Stimulated activated CD8-positive, alpha-beta memory T cell treated with anti-CD3 and anti-CD28 coated beads, Interleukin-7, amount 100 ng/mL, for 1 hour (primary cell): ENCODE measurements around the gene TDRD10.
A peak's percentile ranks its signal among the peaks of the same experiment; 100 is the strongest.

Experiments used
- DNase-seq, 2 donors: peaks; one replicate each; pipeline ENCODE4 v3.0.0-alpha.2; 2020; ENCODE audit warnings: low read depth in 2 of 2

TDRD10 gene

DNA sequence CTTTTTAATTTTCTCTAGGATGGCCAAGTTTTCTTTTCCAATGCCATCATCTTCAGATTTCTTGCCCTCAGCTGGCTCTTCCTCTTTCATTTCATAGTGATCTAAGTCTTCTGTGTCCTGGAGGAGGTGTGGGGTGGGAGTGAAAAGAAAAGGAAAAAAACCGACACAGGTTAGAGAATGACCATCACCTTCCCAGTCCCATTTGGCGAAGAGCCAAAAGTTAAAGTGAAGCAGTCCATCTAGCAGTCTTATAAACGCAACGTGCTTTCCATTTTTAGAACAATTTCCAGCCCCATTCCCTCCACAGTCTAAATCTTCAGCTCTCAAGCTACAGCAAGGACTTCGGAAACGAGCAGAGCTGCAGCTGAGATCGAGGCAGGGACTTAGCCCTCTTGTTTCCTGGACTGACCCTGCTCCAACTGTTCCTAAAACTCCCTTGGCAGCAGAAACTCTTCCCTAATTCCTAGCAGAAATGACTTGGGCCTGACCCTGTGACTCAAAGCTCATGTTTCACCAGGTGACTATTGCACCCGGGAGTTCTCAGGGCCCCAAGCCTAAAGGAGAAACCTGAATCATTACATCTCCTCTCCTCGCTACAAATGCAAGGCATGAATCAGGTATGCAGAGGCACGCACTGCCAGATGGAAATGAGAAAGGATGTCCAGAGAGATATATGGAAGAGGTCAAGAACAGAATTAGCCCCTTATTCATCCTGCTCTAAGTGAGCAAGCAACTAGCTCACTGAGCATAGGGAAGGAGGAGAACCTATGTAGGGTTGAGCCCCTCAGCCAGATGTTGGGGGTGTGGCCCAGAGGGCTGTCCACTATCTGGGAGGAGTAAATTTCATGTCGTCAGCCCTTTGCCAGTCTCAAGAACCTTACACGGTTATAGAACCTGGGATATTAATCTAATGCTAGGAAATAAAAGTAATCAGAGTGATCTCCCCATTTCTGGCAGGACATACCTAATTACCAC is 51.3 kb downstream of the TDRD10 start:
- no peak for DNase-seq

DNA sequence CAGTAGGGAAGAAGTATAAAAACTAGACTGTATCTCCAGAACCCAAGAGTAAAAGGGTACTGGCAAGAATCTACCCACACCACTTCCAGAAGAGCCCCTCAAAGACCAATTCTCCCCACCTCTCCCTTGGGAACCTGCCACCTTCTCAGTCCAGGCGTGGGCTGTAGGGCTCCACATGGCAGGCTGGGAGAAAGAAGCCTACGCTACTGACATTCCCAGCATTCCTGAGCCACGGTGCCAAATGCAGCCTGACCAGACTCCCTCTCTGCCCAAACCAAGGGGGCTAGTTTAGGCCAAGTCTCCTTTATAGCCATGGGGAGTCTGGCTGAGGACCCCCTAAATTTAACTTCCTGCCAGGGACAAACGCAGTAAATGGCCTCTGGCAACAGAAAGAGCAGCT is 54.4 kb downstream of the TDRD10 start:
- no peak for DNase-seq

DNA sequence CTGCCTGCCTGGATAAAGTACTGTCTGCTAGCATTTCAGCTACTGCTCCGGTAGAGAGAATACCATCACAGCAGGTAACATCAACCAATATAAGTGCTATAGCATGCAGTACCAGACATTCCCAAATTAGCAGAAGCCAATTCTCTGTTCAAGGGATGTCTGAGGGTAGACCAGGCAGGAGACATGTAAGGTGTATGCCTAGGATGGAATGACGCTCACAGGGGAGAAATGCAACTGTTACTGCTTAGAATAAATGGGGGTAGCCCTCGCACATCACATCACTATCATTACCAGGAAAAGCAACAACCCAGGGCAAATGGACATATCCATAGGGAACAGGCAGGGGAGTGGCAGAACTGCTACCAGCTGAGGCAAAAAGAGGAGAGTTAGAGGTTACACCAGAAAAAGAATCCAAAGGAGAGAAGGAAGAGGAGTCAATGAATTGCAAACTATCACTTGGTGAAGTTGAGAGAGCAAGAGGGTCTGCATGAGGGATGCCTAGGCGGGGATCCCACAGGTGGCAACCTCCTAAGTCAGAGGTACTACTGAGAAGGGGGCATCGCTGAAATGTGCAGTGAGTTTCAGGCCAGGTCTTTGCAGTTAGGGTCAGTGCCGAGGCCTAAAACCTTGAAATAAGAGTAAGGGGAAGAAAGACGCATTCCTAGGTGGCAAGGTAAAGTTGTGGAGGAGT is 55.4 kb downstream of the TDRD10 start:
- DNase-seq: no peak

DNA sequence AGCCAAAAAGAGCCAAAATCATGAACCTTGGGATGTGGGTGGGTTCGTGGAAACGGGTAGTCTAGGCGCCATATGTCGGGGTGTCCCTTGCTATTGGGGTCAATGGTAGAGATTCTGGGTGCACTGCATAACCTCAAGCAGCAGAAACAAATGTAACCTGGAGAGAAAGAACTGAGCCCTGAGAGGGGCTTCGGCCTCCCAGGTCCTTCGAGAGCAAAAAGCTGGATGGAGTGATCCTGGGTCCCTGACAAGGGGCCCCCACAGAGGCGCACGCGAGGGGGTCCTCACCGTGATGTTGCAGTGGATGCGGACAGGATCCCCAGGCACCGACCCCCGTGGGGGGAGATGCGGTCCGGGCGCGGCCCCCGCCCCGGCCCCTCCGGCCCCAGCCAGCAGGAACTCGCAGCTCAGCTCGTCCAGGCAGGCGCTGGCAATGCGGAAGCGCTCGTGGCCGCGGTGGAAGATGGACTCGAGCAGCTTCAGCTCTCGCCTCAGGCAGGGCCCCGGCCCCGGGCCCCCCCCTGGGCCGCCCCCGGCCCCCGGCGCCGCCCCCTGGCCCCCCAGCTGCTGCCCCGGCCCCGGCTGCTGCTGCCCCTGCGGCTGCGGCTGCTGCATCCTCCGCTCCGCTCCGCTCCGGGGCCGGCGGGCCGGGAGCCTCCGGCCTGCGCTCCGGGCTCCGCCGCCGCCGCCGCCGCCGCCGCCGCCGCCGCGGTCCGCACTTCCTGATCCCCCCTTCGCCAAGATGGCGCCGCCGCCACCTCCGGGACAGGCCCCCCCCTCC is 56.1 kb downstream of the TDRD10 start, which contains the start of gene UBE2Q1:
Gene UBE2Q1, minus strand, starts transcription at position 724 of the 781 bp plus-strand sequence. Its CDS starts 109 bp downstream, at position 615.
- peak; percentile 11 to 14 for DNase-seq

DNA sequence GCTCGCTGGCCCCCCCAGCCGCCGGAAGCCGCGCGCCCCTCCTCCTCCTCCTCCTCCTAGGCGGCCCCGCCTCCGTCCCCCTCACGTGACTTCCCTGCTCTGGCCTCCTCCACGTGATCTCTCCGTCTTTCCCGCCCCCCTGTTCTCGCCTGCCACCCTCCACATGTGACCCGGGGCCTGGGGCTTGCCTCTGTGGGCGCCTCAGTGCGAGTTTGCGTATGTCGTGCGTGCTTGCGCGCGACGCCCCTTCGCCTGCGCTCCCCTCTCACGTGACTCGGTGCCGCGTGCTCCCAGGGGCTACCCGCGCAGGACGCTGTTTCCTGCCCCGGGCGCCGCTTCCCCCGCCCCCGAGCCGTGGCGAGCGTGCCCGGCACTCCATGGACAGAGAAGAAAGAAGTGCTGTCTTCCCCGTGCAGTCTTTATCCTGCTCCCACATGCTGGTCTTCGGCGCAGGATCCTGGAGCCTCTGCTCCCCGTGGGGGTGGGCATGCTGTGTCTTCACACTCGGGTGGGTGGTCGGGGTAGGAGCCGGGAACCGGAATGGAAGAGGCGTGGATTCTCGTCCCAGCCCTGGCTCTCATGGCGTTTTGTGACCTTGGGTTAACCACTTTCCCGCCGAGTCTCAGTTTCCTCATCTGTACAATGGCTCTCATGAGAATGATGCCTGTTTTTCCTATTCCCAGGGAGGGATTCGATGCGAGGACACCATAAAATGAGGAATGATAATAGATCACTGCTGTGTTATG is 56.9 kb downstream of the TDRD10 start:
- peak; percentile 99 for DNase-seq

DNA sequence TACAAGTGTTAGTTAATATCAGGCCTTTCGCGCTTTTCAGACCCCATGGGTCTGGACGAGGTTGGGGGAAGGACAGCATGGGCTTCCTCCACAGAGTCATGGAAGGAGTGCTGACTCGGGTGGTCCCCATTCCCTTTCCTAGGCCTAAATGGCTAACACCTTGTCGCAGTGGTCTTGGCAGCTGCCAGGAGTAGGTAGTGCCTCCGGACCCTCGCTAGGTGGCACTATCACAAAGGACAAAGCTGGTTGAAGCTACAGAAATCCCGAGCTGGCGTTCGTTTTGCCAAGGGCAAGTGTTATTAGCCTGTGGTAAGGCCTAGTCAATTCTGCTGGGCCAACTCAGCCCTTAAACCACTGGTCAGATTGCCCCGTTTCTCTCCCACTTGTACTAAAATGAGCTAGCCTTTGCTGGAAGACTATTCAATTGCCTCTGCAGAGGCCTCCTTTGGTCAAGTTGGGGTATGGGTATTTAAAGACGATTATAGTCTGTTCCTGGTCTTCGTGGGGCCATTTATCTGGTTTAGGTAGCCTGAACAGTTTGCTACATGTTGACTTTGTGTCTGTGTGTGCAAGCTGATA is 57.5 kb downstream of the TDRD10 start:
- peak; percentile 53 to 62 for DNase-seq

DNA sequence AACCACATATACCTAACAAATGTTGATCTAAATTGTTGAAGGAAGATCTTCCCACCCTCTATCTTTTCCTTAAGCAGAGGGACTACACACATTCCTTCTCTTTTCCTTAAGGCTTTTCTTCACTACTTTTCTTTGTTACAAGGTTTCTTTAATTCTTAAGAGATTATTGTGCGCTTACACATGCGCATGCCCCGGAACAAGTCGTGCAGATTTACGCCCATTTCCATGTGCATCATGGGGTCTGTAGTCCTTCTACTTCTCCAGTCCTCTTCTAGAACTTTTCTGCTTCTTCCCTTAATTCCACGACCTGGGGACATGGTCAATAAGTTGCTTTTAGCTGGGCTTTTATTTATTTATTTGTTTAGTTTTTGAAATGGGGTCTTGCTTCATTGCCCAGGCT is 63.9 kb downstream of the TDRD10 start:
- DNase-seq: no peak

DNA sequence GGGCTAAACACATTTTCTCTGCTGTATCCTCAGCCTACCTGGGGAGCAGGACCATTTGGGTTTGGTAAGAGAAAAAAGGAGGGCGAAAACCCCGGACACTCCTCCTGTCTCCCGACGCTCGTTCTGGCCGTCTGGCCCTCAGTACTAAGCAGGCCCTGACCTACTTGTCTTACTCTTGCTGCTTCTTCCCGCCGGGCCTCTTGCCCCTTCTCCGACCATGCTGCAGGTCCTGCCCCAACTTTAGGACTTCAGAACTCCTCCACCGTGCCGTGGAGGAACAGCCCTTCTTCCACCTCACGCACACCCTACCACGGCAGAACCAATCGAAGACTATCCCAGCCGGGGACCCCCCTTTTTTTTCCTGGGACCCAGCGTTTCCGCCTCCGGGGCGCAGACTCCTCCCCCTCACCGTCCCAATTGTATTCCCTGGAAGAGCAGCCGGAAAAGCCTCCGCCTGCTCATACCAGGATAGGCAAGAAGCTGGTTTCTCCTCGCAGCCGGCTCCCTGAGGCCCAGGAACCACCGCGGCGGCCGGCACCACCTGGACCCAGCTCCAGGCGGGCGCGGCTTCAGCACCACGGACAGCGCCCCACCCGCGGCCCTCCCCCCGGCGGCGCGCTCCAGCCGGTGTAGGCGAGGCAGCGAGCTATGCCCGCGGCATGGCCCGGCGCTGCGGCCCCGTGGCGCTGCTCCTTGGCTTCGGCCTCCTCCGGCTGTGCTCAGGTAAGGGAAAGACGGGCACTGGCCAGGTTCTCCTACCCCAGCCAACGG is 65.6 kb downstream of the TDRD10 start, which contains the start of gene CHRNB2:
Gene CHRNB2, plus strand, starts transcription at position 393 of the 771 bp plus-strand sequence. Its CDS starts 267 bp downstream, at position 660.
- DNase-seq: peak; percentile 41 to 44

DNA sequence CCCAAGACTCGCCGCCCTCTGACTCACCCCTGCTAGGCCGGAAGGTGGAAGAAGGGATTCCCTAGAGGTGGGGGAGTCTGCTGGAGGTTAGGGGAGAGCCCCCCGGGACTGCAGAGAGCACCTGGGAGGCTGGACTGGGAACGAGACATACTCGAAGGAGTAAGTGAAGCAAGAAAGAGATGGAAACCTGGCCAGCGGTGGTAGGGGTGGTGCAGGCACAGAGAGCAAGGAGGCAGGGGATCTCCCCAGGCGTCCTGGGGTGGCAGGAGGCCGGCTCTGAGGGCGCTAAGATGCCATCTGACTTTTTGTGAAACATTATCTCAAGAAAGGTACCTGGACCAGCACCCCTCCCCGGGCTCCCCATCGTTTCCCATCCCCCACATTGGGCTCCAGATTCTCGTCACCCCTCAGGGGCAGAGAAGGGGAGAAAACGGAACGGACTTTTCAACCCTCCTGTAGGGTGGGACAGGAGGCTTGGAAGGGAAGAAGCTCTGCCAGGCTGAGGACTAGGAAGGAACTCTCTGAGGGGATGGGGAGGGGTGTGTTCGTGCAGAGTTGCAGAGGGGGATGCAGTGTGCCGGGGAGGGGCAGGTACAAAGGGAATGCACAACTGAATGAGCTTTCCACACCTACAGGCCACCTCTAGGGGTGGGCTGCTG is 66.3 kb downstream of the TDRD10 start:
- DNase-seq: no peak

DNA sequence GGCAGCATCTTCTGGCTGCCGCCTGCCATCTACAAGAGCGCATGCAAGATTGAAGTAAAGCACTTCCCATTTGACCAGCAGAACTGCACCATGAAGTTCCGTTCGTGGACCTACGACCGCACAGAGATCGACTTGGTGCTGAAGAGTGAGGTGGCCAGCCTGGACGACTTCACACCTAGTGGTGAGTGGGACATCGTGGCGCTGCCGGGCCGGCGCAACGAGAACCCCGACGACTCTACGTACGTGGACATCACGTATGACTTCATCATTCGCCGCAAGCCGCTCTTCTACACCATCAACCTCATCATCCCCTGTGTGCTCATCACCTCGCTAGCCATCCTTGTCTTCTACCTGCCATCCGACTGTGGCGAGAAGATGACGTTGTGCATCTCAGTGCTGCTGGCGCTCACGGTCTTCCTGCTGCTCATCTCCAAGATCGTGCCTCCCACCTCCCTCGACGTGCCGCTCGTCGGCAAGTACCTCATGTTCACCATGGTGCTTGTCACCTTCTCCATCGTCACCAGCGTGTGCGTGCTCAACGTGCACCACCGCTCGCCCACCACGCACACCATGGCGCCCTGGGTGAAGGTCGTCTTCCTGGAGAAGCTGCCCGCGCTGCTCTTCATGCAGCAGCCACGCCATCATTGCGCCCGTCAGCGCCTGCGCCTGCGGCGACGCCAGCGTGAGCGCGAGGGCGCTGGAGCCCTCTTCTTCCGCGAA is 69.4 kb downstream of the TDRD10 start:
- DNase-seq: no peak

DNA sequence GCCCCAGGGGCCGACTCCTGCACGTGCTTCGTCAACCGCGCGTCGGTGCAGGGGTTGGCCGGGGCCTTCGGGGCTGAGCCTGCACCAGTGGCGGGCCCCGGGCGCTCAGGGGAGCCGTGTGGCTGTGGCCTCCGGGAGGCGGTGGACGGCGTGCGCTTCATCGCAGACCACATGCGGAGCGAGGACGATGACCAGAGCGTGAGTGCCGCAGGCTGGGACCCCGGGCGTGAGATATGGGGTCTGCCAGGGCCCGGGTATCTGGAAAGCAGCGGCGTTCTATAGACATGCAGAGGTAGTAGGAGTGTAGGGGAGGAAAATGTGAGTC is 69.9 kb downstream of the TDRD10 start:
- no peak for DNase-seq

DNA sequence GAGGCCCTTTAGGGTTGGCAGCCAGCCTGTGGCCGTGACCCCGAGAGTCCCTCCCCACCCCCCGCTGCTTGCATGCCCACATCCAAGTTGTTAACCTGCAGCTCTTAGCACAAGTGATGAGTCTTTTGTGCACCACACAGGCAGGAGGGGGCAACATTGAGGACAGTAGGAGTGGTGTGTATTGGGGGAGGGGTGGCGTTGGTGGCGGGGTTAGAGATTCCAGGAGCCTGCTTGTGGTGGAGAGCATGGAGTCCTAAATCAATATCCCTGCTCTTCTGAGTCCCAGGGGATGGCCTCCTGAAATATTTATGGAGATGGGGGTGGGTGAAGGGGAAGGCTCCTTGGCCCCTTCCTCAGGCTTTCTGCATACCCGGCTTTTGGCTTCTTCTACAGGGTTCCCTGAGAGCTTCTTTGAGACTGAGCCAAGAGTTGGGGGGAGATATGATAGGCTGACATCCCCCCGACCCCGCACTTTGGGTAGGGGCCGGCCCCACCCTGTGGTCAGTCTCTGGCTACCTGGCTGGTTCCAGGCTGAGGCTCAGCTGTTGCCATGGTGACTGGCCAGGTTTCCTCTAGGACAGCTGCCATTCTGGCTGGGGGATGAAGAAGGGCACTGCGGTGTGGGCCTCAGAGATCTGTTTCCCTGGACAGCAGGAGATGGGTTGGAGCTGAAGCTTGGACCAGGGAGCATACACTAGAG is 70.6 kb downstream of the TDRD10 start:
- no peak for DNase-seq

DNA sequence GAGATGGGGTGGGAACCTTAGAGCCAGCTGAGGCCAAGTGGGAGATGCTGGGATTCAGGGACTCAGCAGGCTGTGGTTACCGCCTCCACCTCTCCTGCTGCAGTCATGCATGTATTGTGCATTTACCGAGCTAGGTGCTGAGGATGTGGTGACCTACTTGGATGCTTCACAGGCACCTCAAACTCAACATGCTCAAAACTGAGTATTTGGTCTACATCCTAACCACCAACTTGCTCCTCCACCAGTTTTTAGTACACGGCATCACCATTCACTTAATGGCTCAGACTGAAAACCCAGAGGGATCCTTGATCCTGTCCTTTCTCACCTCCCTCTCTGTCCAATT is 71.1 kb downstream of the TDRD10 start:
- DNase-seq: no peak

DNA sequence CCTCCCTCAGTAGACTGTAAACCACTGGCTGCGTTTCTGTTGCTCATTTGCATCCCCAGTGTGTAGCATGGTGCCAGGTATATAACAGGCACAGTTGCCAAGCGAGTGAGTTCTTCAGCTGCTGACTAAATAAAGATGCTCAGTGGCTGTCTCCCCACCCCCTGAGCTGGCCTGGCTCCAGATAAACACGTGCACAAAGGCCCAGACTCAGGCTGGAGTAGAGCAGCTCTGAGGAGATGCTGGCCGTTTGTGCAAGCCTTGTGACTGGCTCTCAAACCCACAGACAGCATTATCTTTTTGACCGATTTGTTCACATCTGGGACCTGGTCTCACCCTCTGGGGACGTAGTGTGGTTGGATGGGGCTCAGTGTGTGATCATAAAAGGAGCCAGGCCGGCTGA is 72.7 kb downstream of the TDRD10 start:
- DNase-seq: no peak

DNA sequence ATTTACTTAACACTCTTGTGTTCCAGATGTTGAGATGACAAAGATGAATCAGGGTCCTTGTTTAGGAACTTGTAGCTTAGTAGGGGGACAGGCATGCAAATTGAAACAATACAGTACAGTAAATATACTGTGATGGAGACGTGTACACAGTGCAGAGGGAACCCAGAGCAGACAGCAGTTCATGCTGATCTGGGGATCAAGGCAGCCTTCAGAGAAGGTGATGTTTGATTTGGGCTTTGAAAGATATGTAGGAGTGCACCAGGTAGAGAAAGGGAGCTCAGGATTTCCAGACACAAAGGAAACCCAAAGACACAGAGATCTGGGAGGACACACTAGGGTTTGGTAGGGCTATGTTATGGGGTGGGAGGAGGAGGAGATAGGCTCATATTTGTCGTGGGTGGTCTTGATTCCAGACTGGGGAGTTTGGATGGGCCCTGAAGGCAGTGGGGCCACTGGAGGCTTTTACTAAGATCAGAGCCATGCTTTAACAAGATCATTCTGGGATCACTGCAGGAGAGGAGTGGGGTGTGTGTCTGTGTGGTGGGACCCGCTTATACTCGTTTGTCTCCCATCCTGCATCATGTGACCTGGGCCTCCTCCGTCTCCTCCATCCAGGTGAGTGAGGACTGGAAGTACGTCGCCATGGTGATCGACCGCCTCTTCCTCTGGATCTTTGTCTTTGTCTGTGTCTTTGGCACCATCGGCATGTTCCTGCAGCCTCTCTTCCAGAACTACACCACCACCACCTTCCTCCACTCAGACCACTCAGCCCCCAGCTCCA is 73.3 kb downstream of the TDRD10 start:
- no peak for DNase-seq

DNA sequence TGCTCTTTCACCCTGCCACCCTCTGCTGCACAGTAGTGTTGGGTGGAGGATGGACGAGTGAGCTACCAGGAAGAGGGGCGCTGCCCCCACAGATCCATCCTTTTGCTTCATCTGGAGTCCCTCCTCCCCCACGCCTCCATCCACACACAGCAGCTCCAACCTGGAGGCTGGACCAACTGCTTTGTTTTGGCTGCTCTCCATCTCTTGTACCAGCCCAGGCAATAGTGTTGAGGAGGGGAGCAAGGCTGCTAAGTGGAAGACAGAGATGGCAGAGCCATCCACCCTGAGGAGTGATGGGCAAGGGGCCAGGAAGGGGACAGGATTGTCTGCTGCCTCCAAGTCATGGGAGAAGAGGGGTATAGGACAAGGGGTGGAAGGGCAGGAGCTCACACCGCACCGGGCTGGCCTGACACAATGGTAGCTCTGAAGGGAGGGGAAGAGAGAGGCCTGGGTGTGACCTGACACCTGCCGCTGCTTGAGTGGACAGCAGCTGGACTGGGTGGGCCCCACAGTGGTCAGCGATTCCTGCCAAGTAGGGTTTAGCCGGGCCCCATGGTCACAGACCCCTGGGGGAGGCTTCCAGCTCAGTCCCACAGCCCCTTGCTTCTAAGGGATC is 74.0 kb downstream of the TDRD10 start:
- no peak for DNase-seq

DNA sequence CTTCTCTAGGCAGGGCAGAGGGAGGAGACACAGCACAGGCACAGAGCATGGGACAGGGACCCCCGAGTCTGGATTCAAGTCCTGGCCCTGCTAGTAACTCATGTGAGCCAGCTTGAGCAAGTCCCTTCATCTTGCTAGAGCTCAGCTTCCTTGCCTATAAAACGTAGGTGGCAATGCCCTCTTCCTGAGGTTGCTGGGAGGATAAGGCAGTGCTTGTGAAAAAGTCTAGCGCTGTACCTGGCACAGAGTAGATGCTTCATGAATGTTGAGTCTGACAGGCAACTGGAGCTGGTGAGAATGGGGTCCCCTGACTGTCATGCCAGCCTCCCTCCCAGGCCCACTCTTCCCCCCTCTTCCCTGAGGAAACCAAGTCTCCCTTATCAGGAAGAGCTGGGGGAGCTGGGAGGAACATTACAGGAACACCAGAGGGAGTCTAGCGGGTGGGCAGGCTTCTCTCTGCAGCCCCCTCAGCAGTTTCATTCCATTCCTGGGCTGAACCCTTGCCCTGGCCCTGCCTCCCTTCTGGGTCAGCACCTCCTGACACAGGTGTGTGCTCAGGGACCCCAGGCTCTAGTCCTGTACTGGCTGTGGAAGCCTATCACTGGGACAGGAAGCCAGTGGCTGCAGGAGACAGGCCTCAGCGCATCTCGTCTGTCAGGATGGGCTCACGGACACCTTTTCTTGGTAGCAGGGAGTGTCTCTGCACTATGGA is 75.5 kb downstream of the TDRD10 start:
- DNase-seq: no peak
